CD14-positive monocyte (primary cell): ENCODE measurements around the gene INPP5A. TPM values are rescaled to one million over a fixed set of nuclear protein-coding genes. Genes with fewer than 3 reads are reported as not detected.
"Not testable (repeated sequence)": the region's sequence is repeated elsewhere in the genome, so short reads cannot be mapped to it uniquely, and the experiment has no call there.

Source experiments
- DNase-seq, 3 donors: peaks; one replicate each; pipeline ENCODE4 v3.0.0-alpha.2; 2011 to 2022
- H2AFZ ChIP-seq: 2 replicates; pipeline ENCODE4 v1.6.0; 2012; ENCODE audit warnings: mild to moderate bottlenecking, low read depth, low read length, inconsistent platforms; ENCODE audit not compliant: insufficient read depth, poor library complexity, severe bottlenecking
- H3K27ac ChIP-seq, 2 donors: 1 replicate in 1 of 2; 2 replicates in 1 of 2; pipeline ENCODE4 v1.5.1; 2012 to 2013; ENCODE audit warnings: low read length in 2 of 2, control low read depth in 1 of 2, inconsistent platforms in 1 of 2, low read depth in 1 of 2, mild to moderate bottlenecking in 1 of 2
- H3K27me3 ChIP-seq, 2 donors: one replicate each; pipeline versions ENCODE4 v1.6.0 to v1.6.1; 2011 to 2013; ENCODE audit warnings: low read length in 2 of 2; ENCODE audit not compliant: control insufficient read depth in 2 of 2, insufficient read depth in 2 of 2
- H3K36me3 ChIP-seq, 2 donors: replicated peaks in 1 of 2; 1 replicate in 1 of 2; 2 replicates in 1 of 2; pipeline versions ENCODE4 v1.5.1 to v1.6.1; 2012 to 2013; ENCODE audit warnings: low read length in 2 of 2, control low read depth in 1 of 2, inconsistent platforms in 1 of 2, mild to moderate bottlenecking in 1 of 2; ENCODE audit not compliant: insufficient read depth in 2 of 2, control insufficient read depth in 1 of 2
- H3K4me1 ChIP-seq, 2 donors: 1 replicate in 1 of 2; 2 replicates in 1 of 2; pipeline versions ENCODE4 v1.5.1 to v1.6.1; 2012 to 2013; ENCODE audit warnings: low read length in 2 of 2, control low read depth in 1 of 2, inconsistent platforms in 1 of 2, mild to moderate bottlenecking in 1 of 2, moderate library complexity in 1 of 2; ENCODE audit not compliant: insufficient read depth in 2 of 2, control insufficient read depth in 1 of 2
- H3K4me2 ChIP-seq: replicated peaks from 2 replicates; pipeline ENCODE3; 2012; ENCODE audit warnings: low read length, moderate library complexity, mild to moderate bottlenecking; ENCODE audit not compliant: poor library complexity, severe bottlenecking; ENCODE audit errors: extremely low read depth
- H3K4me3 ChIP-seq, 3 experiments: fragments of 200-600 bp in 1 of 3; sonication (generic) in 1 of 3; replicated peaks in 1 of 3; 1 replicate in 2 of 3; 2 replicates in 1 of 3; pipeline ENCODE4 v1.5.1; 2011 to 2013; ENCODE audit warnings: low read length in 3 of 3, mild to moderate bottlenecking in 3 of 3, control low read depth in 2 of 3, low read depth in 2 of 3, inconsistent platforms in 1 of 3, moderate library complexity in 1 of 3
- H3K79me2 ChIP-seq: 2 replicates; pipeline ENCODE4 v1.6.0; 2012; ENCODE audit warnings: mild to moderate bottlenecking, control low read depth, inconsistent platforms, low read length, moderate library complexity; ENCODE audit not compliant: insufficient read depth
- H3K9ac ChIP-seq: 2 replicates; pipeline ENCODE4 v1.6.0; 2017; ENCODE audit warnings: low read length, mild to moderate bottlenecking; ENCODE audit not compliant: insufficient read depth, poor library complexity, severe bottlenecking
- H3K9me3 ChIP-seq, 2 donors: replicated peaks in 1 of 2; 1 replicate in 1 of 2; 2 replicates in 1 of 2; pipeline versions ENCODE4 v1.5.1 to v1.6.1; 2012 to 2013; ENCODE audit warnings: low read length in 2 of 2, control low read depth in 1 of 2; ENCODE audit not compliant: control insufficient read depth in 1 of 2, insufficient read depth in 1 of 2
- H4K20me1 ChIP-seq: 2 replicates; pipeline ENCODE4 v1.6.0; 2012; ENCODE audit warnings: mild to moderate bottlenecking, low read length, control low read depth, moderate library complexity; ENCODE audit not compliant: insufficient read depth
- H3K27ac Mint-ChIP-seq, 7 donors: one replicate each; pipeline ENCODE4 v1.8.0; 2020; ENCODE audit warnings: mild to moderate bottlenecking in 7 of 7, mixed read lengths in 7 of 7, moderate library complexity in 6 of 7, inconsistent platforms in 2 of 7
- H3K27me3 Mint-ChIP-seq, 3 donors: one replicate each; pipeline ENCODE4 v1.8.0; 2021 to 2022; ENCODE audit warnings: low read depth in 3 of 3, mild to moderate bottlenecking in 3 of 3, mixed read lengths in 3 of 3, moderate library complexity in 3 of 3, inconsistent platforms in 1 of 3
- H3K36me3 Mint-ChIP-seq, 2 donors: one replicate each; pipeline ENCODE4 v1.8.0; 2020; ENCODE audit warnings: mixed read lengths in 2 of 2, inconsistent platforms in 1 of 2, mild to moderate bottlenecking in 1 of 2
- H3K4me1 Mint-ChIP-seq: one replicate; pipeline ENCODE4 v1.8.0; 2020; ENCODE audit warnings: mild to moderate bottlenecking, mixed read lengths
- H3K4me3 Mint-ChIP-seq, 2 donors: one replicate each; pipeline ENCODE4 v1.8.0; 2020; ENCODE audit warnings: mild to moderate bottlenecking in 2 of 2, mixed read lengths in 2 of 2, moderate library complexity in 1 of 2
- H3K9me3 Mint-ChIP-seq, 7 donors: one replicate each; pipeline ENCODE4 v1.8.0; 2020 to 2022; ENCODE audit warnings: mixed read lengths in 7 of 7, mild to moderate bottlenecking in 6 of 7, moderate library complexity in 6 of 7, inconsistent platforms in 2 of 7
- CTCF ChIP-seq: fragments of 200-600 bp; IDR thresholded peaks from one replicate; pipeline ENCODE4 v1.8.0; 2022; ENCODE audit warnings: antibody characterized with exemption, mild to moderate bottlenecking
- WGBS: methylation state at CpG from one replicate; pipeline ENCODE4 v1.1.5; 2013; ENCODE audit warnings: missing lambda C conversion rate; ENCODE audit not compliant: insufficient coverage; 5-methylcytosine and 5-hydroxymethylcytosine counted together
- intact Hi-C, 2 donors: fragments of 100-400 bp; cut with micrococcal nuclease; formaldehyde crosslinking; loops; one replicate each; pipeline versions ENCODE4 v1.15.0 to v1.15.1; 2023
- polyA plus RNA-seq, 3 donors: library from polyadenylated mRNA; depleted of rRNA in 1 of 3; unstranded in 2 of 3; stranded (reverse) in 1 of 3; fragments of 300-500 nt in 2 of 3; fragments of >200 nt in 1 of 3; fragmentation: Illumina TruSeq in 2 of 3; gene quantifications; 1 replicate in 2 of 3; 2 replicates in 1 of 3; pipeline ENCODE4 v1.2.3, GENCODE V29; 2012 to 2021

The INPP5A gene
- polyA plus RNA-seq, 3 donors: 0.87 to 17.2 (median 2.9) TPM

DNA sequence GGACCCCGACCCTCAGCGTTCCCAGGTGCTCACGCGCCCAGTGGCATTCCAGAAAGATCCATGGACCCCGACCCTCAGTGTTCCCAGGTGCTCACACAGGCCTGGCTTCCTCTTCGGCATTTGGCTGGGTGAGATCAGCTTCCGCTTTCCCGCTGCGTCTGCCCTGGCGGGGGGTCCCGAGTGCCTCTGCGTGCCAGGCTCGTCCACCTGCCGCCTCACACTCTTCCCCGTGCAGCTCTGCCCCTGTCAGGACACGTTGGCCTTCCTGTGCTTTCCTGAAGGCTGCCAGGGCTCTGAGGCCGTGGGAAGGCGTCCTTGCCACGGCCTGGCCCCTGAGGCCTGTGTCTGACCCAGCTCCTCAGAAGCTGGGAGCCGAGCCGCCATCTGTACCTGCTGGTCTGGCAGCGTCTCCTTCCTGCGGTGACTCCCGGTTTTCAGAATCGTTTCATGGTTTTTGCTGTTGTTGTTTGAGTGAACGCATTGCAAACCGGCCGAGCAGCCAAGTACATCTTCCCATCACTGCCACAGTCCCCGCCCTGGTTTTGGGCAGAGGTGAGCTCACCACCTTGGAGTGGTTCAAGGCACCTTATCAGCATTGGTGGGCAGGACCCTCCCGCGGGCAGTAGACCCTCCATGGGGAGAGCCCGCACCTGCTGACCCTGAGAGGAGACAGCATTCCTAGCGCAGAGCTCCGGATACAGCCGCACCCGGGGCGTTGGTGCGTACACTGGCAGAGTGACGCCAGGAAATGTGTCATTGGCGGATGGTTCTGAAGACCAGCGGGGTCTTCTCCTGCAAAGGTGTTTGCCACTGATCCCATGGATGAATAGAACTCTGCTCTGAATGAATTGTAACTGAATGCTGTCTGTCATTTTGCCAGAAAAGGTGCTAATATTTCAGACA, 231.0 kb downstream of the INPP5A start:
- Histone ChIP-seq H3K9me3 (peaks cover 41 to 48% of the 10 kb centered on the region in 2 donors), H3K79me2 (no peaks in the 10 kb centered on the region), H3K9ac (no peak overlapping the region), H2AFZ (no peak overlapping the region), H3K36me3 (peaks cover 31 to 57% of the 10 kb centered on the region in 2 donors), H4K20me1 (no peaks in the 10 kb centered on the region), H3K4me1 (no peaks in the 10 kb centered on the region), H3K4me3 (no peak overlapping the region), H3K27ac (no peak overlapping the region), H3K4me2 (no peak overlapping the region), H3K27me3 (no peaks in the 10 kb centered on the region)
- intact Hi-C loops: no loop called here
- WGBS: 97% methylated on average over 32 of the region's 41 CpGs
- H3K36me3 Mint-ChIP-seq: peaks cover 44 to 74% of the 10 kb centered on the region in 2 donors
- H3K4me1 Mint-ChIP-seq: no peaks in the 10 kb centered on the region
- TF ChIP-seq CTCF: no peak
- H3K27me3 Mint-ChIP-seq: peaks cover 0 to 2% (median 0%) of the 10 kb centered on the region in 3 donors
- no peak overlapping the region for H3K27ac Mint-ChIP-seq
- no peak for DNase-seq
- H3K9me3 Mint-ChIP-seq: peaks cover 27 to 59% (median 39%) of the 10 kb centered on the region in 7 donors
- no peak overlapping the region for H3K4me3 Mint-ChIP-seq

DNA sequence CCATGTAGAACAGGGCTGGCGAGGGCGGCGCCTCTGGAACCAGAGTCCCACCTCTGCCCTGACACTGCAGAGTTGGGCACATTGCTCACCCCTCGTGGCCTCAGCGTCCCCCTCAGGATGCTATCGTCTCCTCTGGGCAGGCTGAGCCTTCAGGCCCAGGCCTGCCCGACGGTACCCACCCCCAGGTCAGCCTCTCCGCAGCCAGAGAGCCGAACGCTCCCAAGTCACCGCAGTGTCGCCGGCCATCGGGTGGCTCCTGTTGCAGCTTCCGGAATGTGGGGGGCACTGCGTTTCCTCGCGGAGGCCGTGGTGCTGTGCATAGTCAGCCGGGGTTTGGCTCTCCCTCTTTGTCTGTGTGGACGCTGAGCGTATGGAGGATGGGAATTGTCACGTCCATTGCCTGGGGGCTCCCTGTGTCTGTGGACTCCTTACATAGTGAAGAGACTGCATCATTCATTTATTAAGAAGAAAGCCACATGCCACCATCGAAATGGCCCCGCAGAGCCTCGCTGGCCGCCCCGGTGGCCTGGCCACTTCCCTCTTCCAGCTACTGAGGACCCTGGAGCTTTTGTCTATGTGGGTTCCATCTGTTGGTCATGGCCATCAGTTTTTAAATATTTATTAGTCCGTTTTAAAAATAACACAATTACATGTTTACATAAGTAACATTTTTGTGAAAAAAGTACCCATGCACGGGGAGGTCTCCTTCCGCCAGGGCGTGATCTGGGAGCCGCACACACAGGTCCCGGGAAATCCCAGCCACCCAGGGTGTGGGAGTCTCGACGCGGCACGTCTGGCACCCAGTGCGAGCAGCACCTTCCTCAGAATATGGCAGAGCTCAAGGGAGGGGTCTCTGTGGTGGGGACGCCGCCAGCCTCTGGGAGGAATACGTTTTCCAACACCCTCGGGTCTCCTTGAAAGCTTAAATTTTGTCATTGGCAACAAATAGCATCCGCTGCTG, 232.8 kb downstream of the INPP5A start:
- Histone ChIP-seq H3K9ac (no peak overlapping the region), H3K36me3 (peaks cover 31 to 56% of the 10 kb centered on the region in 2 donors), H3K27me3 (no peaks in the 10 kb centered on the region), H3K27ac (no peak overlapping the region), H3K4me2 (no peak overlapping the region), H3K9me3 (peaks cover 41 to 48% of the 10 kb centered on the region in 2 donors), H3K4me3 (no peak overlapping the region), H4K20me1 (no peaks in the 10 kb centered on the region), H3K4me1 (no peaks in the 10 kb centered on the region), H3K79me2 (no peaks in the 10 kb centered on the region), H2AFZ (no peak overlapping the region)
- no peaks in the 10 kb centered on the region for H3K4me1 Mint-ChIP-seq
- peaks cover 27 to 54% (median 39%) of the 10 kb centered on the region in 7 donors for H3K9me3 Mint-ChIP-seq
- peaks cover 0 to 2% (median 0%) of the 10 kb centered on the region in 3 donors for H3K27me3 Mint-ChIP-seq
- H3K4me3 Mint-ChIP-seq: no peak overlapping the region
- peaks cover 44 to 66% of the 10 kb centered on the region in 2 donors for H3K36me3 Mint-ChIP-seq
- DNase-seq: no peak
- intact Hi-C loops: no loop called here
- WGBS: 95% methylated on average over 40 of the region's 45 CpGs
- no peak for TF ChIP-seq CTCF
- no peak overlapping the region for H3K27ac Mint-ChIP-seq

- H4K20me1 ChIP-seq, H3K79me2 ChIP-seq, H3K27ac Mint-ChIP-seq, H3K9ac ChIP-seq, H3K4me3 ChIP-seq, H3K27ac ChIP-seq, intact Hi-C loops, H3K4me1 ChIP-seq, DNase-seq, H2AFZ ChIP-seq, H3K4me3 Mint-ChIP-seq, H3K4me1 Mint-ChIP-seq, H3K27me3 ChIP-seq, H3K27me3 Mint-ChIP-seq, H3K4me2 ChIP-seq: not testable (repeated sequence)
- Mint-ChIP-seq H3K9me3 (peaks cover 18 to 39% (median 29%) of the 10 kb centered on the region in 7 donors), H3K36me3 (peaks cover 30 to 63% of the 10 kb centered on the region in 2 donors)
- H3K36me3 ChIP-seq: peaks cover 30 to 43% of the 10 kb centered on the region in 2 donors
- 97% methylated on average over 19 of the region's 25 CpGs for WGBS
- H3K9me3 ChIP-seq: peaks cover 37% of the 10 kb centered on the region in 2 donors
These were observed 235.2 kb downstream of the INPP5A start for GRCh38 chr10:132772816-132773215.
